H1 (cell line): ENCODE results near the gene FKBP5. TPM values are rescaled to one million over a fixed set of nuclear protein-coding genes. Genes with fewer than 3 reads are reported as not detected.

ENCODE experiments used
- CHD1 ChIP-seq: IDR thresholded peaks from 2 replicates; pipeline ENCODE4 v1.6.1; 2012; ENCODE audit warnings: low read depth, low read length, improper control_type of control experiment
- CHD2 ChIP-seq: IDR thresholded peaks from 2 replicates; pipeline ENCODE4 v1.6.1; 2012; ENCODE audit warnings: low read length, improper control_type of control experiment
- NRF1 ChIP-seq: IDR thresholded peaks from 2 replicates; pipeline ENCODE4 v1.6.1; 2011; ENCODE audit warnings: mild to moderate bottlenecking, low read depth, low read length, improper control_type of control experiment
- SAP30 ChIP-seq: fragments of 300-600 bp; sonication (generic); IDR thresholded peaks from 2 replicates; pipeline ENCODE4 v1.7.1; 2012; ENCODE audit warnings: low read length, moderate library complexity, mild to moderate bottlenecking, inconsistent platforms; ENCODE audit not compliant: insufficient read depth, insufficient replicate concordance
- SIRT6 ChIP-seq: IDR thresholded peaks from one replicate; pipeline ENCODE4 v1.7.1; 2012; ENCODE audit warnings: low read length, inconsistent platforms
- SP1 ChIP-seq: IDR thresholded peaks from 2 replicates; pipeline ENCODE4 v1.6.1; 2011; ENCODE audit warnings: low read depth, low read length
- TAF1 ChIP-seq: IDR thresholded peaks from 2 replicates; pipeline ENCODE4 v1.6.1; 2011; ENCODE audit warnings: mild to moderate bottlenecking, low read depth, low read length
- TAF7 ChIP-seq: optimal IDR thresholded peaks from 2 replicates; pipeline ENCODE3; 2011; ENCODE audit warnings: low read depth, mild to moderate bottlenecking, inconsistent platforms, low read length, moderate library complexity, borderline replicate concordance
- TEAD4 ChIP-seq: IDR thresholded peaks from 2 replicates; pipeline ENCODE4 v1.6.1; 2012; ENCODE audit warnings: low read depth, low read length, inconsistent platforms, mixed read lengths
- polyA plus RNA-seq, 7 experiments: library from polyadenylated mRNA; depleted of rRNA in 3 of 7; stranded (reverse) in 5 of 7; unstranded in 2 of 7; fragments of >200 nt in 5 of 7; fragments of 200-250 nt in 2 of 7; gene quantifications; 1 replicate in 5 of 7; 2 replicates in 1 of 7; 4 replicates in 1 of 7; pipeline versions ENCODE4 v1.2.1 to v1.2.3, GENCODE V29; 2011 to 2013; ENCODE audit warnings: missing spikeins in 2 of 7, mixed read lengths in 2 of 7
- total RNA-seq: library from RNA; stranded (reverse); fragmentation: NEBNext Ultra II Directional; extraction: Animal tissue kit (Norgen Biotek cat#: 25700); gene quantifications from 2 replicates; pipeline ENCODE4 v1.2.1, GENCODE V29; 2021
- TF ChIP-seq, protein P1 (sequence below): IDR thresholded peaks from 2 replicates; pipeline ENCODE4 v1.6.1; 2011; ENCODE audit warnings: low read depth, mild to moderate bottlenecking, low read length; ENCODE audit not compliant: insufficient read depth
- TF ChIP-seq, protein P2 (sequence below): IDR thresholded peaks from 2 replicates; pipeline ENCODE4 v1.6.1; 2012; ENCODE audit warnings: inconsistent platforms
- TF ChIP-seq, protein P3 (sequence below): IDR thresholded peaks from 2 replicates; pipeline ENCODE4 v1.6.1; 2012; ENCODE audit warnings: inconsistent platforms

FKBP5 gene
- total and polyA plus RNA-seq, 2 of the 8 experiments (the other 6 are each of a cell fraction or from before 2014, with no cell fraction given) = 14.3 to 40.4 TPM

DNA sequence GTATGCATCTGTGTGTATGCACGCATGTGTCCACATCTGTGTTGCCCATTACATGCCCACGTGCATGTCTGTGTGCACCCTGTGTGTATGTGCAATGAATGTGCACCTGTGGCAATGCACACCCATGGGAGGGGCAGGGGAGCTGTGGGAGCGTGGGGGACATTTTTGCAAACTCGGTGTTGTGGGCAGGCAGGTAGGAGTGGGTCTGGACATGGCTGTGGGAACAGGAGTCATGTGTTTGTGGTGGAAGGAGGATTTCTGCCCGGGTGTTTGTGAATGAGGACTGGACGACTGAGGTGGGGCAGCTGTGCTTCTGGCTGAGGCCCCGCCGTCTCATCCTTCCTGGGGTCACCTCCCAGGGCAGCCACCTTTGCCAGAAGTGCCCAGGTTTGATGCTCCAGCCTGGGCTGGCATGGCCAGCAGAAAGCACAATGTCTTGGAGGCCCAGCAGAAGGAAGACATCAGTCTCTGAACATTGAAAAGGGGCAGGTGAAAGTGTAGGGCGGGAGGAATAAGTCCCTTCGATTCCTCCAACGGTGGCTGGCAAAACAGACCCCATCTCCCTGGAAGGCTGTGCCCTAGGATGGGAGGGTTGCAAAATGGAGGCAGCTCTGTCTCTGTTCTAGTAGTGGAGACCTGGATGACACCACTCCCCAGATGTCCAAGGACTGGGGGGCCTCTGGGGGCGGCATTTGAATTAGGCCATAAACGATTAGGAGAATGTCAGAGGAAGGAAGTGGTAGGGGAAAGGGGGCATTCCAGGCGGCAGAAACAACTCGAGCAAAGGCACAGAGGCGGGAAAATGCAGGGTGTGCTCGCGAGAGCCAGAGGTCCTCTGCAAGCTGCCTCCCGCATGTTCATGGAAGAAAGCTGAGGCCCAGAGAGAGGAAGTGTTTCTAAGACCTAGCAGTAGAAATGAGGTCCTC lies 29.0 kb upstream of the FKBP5 start (continued):
- TF ChIP-seq, protein P1, sequence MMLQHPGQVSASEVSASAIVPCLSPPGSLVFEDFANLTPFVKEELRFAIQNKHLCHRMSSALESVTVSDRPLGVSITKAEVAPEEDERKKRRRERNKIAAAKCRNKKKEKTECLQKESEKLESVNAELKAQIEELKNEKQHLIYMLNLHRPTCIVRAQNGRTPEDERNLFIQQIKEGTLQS = no peak
- TF ChIP-seq CHD2 (peak; percentile 57; the same call in 1 of the 2 replicates), SIRT6 (no peak), CHD1 (no peak), TEAD4 (0 out of 2 replicates have a peak, but pooled peaks have one; percentile 16), NRF1 (no peak), TAF7 (no peak), SP1 (no peak), TAF1 (no peak), SAP30 (no peak)
- TF ChIP-seq, protein P2, sequence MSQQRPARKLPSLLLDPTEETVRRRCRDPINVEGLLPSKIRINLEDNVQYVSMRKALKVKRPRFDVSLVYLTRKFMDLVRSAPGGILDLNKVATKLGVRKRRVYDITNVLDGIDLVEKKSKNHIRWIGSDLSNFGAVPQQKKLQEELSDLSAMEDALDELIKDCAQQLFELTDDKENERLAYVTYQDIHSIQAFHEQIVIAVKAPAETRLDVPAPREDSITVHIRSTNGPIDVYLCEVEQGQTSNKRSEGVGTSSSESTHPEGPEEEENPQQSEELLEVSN = peak; percentile 97
- TF ChIP-seq, protein P3, sequence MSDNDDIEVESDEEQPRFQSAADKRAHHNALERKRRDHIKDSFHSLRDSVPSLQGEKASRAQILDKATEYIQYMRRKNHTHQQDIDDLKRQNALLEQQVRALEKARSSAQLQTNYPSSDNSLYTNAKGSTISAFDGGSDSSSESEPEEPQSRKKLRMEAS = peak; percentile 81
